Activated CD4-positive, CD25-positive, alpha-beta regulatory T cell (primary cell): ENCODE data around the gene DNAH10.
A peak's percentile ranks its signal among the peaks of the same experiment; 100 is the strongest.

Experiments
- DNase-seq, 4 experiments: peaks; one replicate each; lab custom pipeline; 2025; lab: John Stamatoyannopoulos, UW

Gene DNAH10

DNA sequence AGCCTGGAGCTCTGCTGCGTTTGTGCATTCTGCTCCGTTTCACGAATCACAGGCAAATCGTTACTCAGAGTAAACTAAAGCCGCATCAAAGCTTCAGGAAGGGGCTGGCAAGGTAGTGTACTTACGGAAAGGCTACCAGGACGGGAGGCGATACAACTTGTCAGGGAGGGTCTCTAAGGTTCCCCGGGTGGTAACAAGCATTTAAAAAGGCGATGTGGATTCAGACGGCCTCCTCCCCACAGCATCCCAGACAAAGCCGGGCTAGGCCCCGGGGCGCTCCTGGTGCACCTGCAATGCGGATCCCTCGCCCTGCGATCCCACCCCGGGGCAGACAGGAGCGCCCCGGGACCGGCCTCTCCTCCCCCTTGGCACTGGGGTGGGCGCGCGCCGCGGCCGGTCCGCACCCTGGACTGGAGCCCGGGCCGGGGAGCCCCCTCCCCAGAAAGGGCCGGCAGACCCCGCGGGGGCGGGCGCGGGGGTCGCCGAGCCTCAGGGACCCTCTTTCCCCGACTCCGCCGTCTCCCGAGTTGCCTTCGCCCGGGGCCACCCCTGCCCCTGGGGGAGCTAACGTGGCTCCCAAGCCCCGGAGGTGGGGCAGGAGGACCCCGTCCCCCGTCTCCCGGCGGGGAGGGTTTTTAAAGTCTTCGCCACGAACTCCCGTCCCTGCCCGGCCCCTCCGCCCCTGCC, 209.8 kb downstream of the DNAH10 start:
- no peak for DNase-seq

GRCh38 chr12:123972457-123973401, 210.6 kb downstream of the DNAH10 start, which contains the start of the genes CCDC92 and ZNF664:
CCDC92 (minus strand) TSS chr12:123972831; CDS start chr12:123944305, 28,526 bp downstream.
ZNF664 (plus strand) TSS chr12:123973215; CDS start chr12:124012145, 38,930 bp downstream.
- peak; percentile 91 to 99 (median 94) for DNase-seq

GRCh38 chr12:123973552-123974341, 211.6 kb downstream of the DNAH10 start:
- DNase-seq = no peak

- no peak for DNase-seq
These were observed 214.2 kb downstream of the DNAH10 start for GRCh38 chr12:123976227-123976826.

DNA sequence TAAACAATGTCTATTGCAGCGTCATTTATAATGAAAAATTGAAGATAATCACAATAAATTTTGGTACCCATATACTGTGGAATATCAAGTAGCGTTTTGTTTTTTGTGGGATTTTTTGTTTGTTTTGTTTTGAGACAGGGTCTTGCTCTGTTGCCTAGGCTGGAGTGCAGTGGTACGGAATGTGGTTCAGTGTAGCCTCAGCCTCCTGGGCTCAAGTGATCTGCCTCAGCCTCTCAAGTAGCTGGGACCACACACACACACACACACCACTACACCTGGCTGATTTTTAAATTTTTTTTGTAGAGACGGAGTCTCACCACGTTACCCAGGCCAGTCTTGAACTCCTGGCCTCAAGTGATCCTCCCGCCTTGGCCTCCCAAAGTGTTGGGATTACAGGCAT, 217.5 kb downstream of the DNAH10 start:
- no peak for DNase-seq

DNA sequence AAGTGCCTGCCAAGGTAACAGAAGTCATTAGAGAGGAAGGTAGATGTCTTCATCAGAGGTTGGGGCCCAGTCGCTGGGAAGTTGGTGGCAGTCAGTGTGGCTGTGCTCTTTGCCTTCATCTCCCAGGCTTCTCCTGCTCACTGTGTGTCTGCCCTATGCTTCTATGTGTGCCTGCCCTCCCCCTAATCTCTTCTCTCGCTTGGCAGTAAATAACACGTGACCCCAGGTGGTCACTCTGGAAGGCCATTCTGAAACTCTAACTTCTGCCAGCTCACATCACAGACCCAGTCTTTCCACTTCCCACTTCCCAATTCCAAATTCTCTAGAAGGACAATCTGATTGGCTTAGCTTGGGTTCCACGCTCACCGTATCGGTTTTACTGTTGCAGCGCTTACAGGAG, 220.2 kb downstream of the DNAH10 start:
- no peak for DNase-seq

DNA sequence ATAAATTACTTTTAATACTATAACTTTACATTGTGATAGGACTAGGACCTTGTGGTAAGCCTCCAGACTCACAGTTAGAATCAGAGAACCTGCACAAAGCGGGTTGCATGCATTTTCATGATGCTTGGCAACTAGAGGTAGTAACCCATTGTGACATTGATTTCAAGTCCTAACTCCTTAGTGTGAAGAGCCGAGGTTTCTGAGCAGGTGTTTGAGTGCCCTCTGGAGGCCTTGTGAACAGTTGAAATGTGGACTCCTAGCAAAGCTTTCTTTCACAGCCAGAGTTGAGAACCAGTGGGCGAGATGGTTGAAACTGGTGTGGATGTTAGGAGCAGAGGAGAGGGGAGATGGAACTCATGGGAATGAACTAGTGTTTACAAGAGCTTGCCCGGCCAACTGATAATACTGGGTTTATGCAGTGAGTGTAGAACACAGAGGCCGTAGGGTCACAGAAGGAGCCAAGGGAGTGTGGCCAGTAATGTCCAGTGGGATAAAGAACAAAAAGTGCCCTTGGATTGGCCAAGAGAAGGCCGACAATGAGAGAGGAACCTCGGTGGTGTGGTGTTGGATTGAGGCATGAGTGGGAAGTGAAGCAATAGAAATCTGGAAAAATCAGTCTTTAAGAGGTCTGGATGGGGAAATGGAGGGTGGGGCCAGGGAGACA, 221.9 kb downstream of the DNAH10 start:
- DNase-seq = peak in 1 of 4 experiments; percentile 6

DNA sequence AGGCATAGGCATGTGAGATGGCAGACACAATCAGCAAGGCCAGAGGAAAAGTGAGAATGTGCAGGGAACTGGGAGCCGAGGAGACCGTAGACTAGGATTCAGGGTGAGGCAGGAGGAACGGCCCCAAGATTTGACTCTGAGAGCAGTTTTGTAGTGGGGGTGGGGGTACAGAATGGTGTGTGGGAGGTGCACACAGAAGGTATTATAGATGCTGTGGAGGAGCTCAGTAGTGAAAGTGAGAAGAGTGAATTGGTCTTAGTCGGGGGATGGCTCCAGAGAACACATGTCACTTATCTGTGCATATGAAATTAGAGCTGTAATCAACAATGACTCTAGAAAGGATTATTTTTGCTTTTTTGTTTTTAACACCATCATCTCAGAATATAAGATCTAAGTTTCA, 222.8 kb downstream of the DNAH10 start:
- no peak for DNase-seq
